PC-3 (cell line): ENCODE measurements around the gene HDAC4. TPM values are rescaled to one million over a fixed set of nuclear protein-coding genes. Genes with fewer than 3 reads are reported as not detected.

Source experiments
- ATAC-seq: fragments of 200-7000 bp; cut with Tn5 transposase; 2 replicates; pipeline ENCODE4 v1.9.1; 2020; ENCODE audit warnings: mild to moderate bottlenecking, moderate library complexity
- BruUV-seq: library from RNA; stranded (reverse); fragments of 400-500 nt; replicated peaks from 2 replicates; lab custom pipeline; 2021; lab: Mats Ljungman, UMichigan
- CTCF ChIA-PET: fragments of 300-600 bp; sonication (Branson Sonifier 250); formaldehyde crosslinking; loops from one replicate; lab custom pipeline; 2022; ENCODE audit warnings: antibody characterized with exemption; lab: Charles Lee
- POLR2A ChIA-PET: fragments of 300-600 bp; sonication (Branson Sonifier 250); formaldehyde crosslinking; loops from one replicate; lab custom pipeline; 2022; ENCODE audit warnings: antibody characterized with exemption; ENCODE audit not compliant: unreplicated experiment; lab: Charles Lee
- DNase-seq: peaks from one replicate; pipeline ENCODE4 v3.0.0-alpha.2; 2015
- H2AFZ ChIP-seq: fragments of 300-600 bp; sonication (generic); 2 replicates; pipeline ENCODE4 v1.6.0; 2016; ENCODE audit warnings: antibody characterized with exemption, low read length
- H3F3A ChIP-seq: fragments of 300-600 bp; sonication (generic); one replicate; pipeline ENCODE4 v1.6.0; 2017; ENCODE audit warnings: antibody characterized with exemption, low read length, control low read depth, mild to moderate bottlenecking; ENCODE audit not compliant: unreplicated experiment
- H3K27ac ChIP-seq: fragments of 300-600 bp; sonication (generic); 2 replicates; pipeline ENCODE4 v1.5.1; 2016; ENCODE audit warnings: mild to moderate bottlenecking, low read length
- H3K27me3 ChIP-seq: fragments of 300-600 bp; sonication (generic); 2 replicates; pipeline ENCODE4 v1.6.1; 2016; ENCODE audit warnings: low read length, mixed read lengths
- H3K36me3 ChIP-seq: fragments of 300-600 bp; sonication (generic); 2 replicates; pipeline ENCODE4 v1.6.1; 2016; ENCODE audit warnings: low read depth, mixed run types, low read length, mixed read lengths
- H3K4me1 ChIP-seq: fragments of 300-600 bp; sonication (generic); 2 replicates; pipeline ENCODE4 v1.5.1; 2016; ENCODE audit warnings: low read length; ENCODE audit not compliant: insufficient read depth
- H3K4me2 ChIP-seq: fragments of 300-600 bp; sonication (generic); 2 replicates; pipeline ENCODE4 v1.6.0; 2016; ENCODE audit warnings: low read length
- H3K4me3 ChIP-seq: fragments of 300-600 bp; sonication (generic); 2 replicates; pipeline ENCODE4 v1.5.1; 2016; ENCODE audit warnings: mild to moderate bottlenecking, low read length, mixed read lengths
- H3K79me2 ChIP-seq: fragments of 300-600 bp; sonication (generic); 2 replicates; pipeline ENCODE4 v1.6.1; 2017; ENCODE audit warnings: low read length, mixed read lengths
- H3K9ac ChIP-seq: fragments of 300-600 bp; sonication (generic); 2 replicates; pipeline ENCODE4 v1.6.0; 2016; ENCODE audit warnings: mild to moderate bottlenecking, low read length
- H3K9me2 ChIP-seq: fragments of 300-600 bp; sonication (generic); replicated peaks from 2 replicates; pipeline ENCODE4 v1.6.1; 2016; ENCODE audit warnings: mixed run types, low read length, mixed read lengths
- H3K9me3 ChIP-seq: fragments of 300-600 bp; sonication (generic); 2 replicates; pipeline ENCODE4 v1.6.1; 2016; ENCODE audit warnings: low read length, mixed read lengths
- H4K20me1 ChIP-seq: fragments of 300-600 bp; sonication (generic); 2 replicates; pipeline ENCODE4 v1.6.1; 2016; ENCODE audit warnings: low read length, mixed read lengths
- EZH2 ChIP-seq: fragments of 300-600 bp; sonication (generic); IDR thresholded peaks from one replicate; pipeline ENCODE4 v1.6.1; 2017; ENCODE audit warnings: antibody characterized with exemption, mild to moderate bottlenecking, low read length; ENCODE audit not compliant: unreplicated experiment
- EZH2phosphoT487 ChIP-seq: fragments of 300-600 bp; sonication (generic); IDR thresholded peaks from 2 replicates; pipeline ENCODE4 v1.6.1; 2018; ENCODE audit warnings: mild to moderate bottlenecking, antibody characterized with exemption, low read length, borderline replicate concordance
- intact Hi-C: fragments of 100-400 bp; cut with micrococcal nuclease; formaldehyde crosslinking; loops from 2 replicates; pipeline ENCODE4 v1.9.0; 2023
- total RNA-seq: library from RNA; depleted of rRNA; stranded (reverse); fragments of >200 nt; gene quantifications from 2 replicates; pipeline ENCODE4 v1.2.3, GENCODE V29; 2014
- TF ChIP-seq, protein P1 (sequence below): fragments of 300-600 bp; sonication (generic); conservative IDR thresholded peaks from 2 replicates; pipeline ENCODE4 v1.5.1; 2017; ENCODE audit warnings: antibody characterized with exemption, low read depth, mild to moderate bottlenecking, low read length

HDAC4 gene
- total RNA-seq, 1 experiment from 2014 or later = 8.5 TPM

DNA sequence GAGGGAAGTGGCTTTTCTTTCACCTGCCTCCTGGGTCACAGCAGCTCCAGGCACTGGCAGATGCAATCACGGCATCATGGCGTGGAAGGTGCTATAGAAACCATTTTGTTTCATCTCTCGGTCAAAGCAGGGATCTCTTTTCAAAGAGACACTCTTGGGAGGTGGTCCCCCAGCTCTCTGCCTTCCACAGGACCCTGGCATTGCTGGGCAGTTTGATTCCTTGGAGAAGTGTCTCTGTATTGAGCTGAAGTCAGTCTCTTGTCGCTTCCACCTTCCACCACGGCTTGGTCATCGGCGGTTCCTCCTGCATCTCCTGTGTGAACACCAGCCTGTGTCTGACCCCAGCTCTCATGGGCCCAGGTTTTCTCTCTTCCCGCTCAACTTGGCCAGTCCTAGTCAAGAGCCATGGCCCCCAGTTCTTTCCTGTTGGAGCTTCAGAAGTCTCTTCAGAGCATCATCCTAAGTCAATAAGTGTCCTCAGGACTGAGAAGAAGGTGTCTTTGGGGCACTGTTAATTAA is 42.3 kb upstream of the HDAC4 start:
- POLR2A ChIA-PET = no interaction called here
- no peaks in the 10 kb centered on the region for H3K9me3 ChIP-seq
- H3K79me2 ChIP-seq = no peaks in the 10 kb centered on the region
- DNase-seq (no peak), ATAC-seq (no peak)
- H3K4me2 ChIP-seq = no peak overlapping the region
- H3F3A ChIP-seq = no peaks in the 10 kb centered on the region
- peaks cover 10% of the 10 kb centered on the region for H3K4me1 ChIP-seq
- no peak overlapping the region for H3K4me3 ChIP-seq
- H3K9ac ChIP-seq = no peak overlapping the region
- BruUV-seq = no TSS peak
- peaks cover 39% of the 10 kb centered on the region for H3K27me3 ChIP-seq
- no peak overlapping the region for H3K27ac ChIP-seq
- no peak for TF ChIP-seq EZH2
- H3K9me2 ChIP-seq = no peaks in the 10 kb centered on the region
- intact Hi-C loops = no loop called here
- H2AFZ ChIP-seq = no peak overlapping the region
- H3K36me3 ChIP-seq = no peaks in the 10 kb centered on the region
- CTCF ChIA-PET = no interaction called here
- H4K20me1 ChIP-seq = no peaks in the 10 kb centered on the region

DNA sequence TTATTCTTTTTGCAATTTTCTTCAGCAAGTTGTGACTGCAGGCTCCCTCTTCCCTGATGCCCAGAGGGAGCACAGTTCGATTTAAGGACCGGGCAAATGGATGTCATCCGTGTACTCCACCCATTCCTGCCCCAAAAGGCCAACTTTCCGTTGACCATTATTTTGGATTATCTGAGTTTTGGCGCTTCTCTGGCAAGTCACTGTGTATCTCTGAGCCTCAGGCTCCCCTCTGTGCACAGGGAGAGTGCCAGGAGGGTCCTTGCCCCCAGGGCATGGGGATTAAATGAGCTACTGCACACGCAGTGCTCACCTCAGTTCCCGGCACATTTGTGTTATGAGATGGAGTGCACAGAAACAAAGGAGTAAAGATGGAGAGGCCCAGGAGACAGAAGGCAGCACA is 41.4 kb upstream of the HDAC4 start:
- Histone ChIP-seq H4K20me1 (no peaks in the 10 kb centered on the region), H3K4me3 (no peak overlapping the region), H3K9ac (no peak overlapping the region), H2AFZ (no peak overlapping the region), H3F3A (no peaks in the 10 kb centered on the region), H3K79me2 (no peaks in the 10 kb centered on the region), H3K27ac (no peak overlapping the region), H3K27me3 (peaks cover 45% of the 10 kb centered on the region), H3K4me1 (peaks cover 10% of the 10 kb centered on the region), H3K36me3 (no peaks in the 10 kb centered on the region), H3K9me3 (no peaks in the 10 kb centered on the region), H3K9me2 (no peaks in the 10 kb centered on the region), H3K4me2 (no peak overlapping the region)
- no peak for ATAC-seq
- intact Hi-C loops = no loop called here
- no peak for DNase-seq
- BruUV-seq = no TSS peak
- ChIA-PET POLR2A (no interaction called here), CTCF (no interaction called here)
- TF ChIP-seq EZH2phosphoT487 = no peak
- TF ChIP-seq, protein P1, sequence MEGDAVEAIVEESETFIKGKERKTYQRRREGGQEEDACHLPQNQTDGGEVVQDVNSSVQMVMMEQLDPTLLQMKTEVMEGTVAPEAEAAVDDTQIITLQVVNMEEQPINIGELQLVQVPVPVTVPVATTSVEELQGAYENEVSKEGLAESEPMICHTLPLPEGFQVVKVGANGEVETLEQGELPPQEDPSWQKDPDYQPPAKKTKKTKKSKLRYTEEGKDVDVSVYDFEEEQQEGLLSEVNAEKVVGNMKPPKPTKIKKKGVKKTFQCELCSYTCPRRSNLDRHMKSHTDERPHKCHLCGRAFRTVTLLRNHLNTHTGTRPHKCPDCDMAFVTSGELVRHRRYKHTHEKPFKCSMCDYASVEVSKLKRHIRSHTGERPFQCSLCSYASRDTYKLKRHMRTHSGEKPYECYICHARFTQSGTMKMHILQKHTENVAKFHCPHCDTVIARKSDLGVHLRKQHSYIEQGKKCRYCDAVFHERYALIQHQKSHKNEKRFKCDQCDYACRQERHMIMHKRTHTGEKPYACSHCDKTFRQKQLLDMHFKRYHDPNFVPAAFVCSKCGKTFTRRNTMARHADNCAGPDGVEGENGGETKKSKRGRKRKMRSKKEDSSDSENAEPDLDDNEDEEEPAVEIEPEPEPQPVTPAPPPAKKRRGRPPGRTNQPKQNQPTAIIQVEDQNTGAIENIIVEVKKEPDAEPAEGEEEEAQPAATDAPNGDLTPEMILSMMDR = no peak
- TF ChIP-seq EZH2 = no peak

DNA sequence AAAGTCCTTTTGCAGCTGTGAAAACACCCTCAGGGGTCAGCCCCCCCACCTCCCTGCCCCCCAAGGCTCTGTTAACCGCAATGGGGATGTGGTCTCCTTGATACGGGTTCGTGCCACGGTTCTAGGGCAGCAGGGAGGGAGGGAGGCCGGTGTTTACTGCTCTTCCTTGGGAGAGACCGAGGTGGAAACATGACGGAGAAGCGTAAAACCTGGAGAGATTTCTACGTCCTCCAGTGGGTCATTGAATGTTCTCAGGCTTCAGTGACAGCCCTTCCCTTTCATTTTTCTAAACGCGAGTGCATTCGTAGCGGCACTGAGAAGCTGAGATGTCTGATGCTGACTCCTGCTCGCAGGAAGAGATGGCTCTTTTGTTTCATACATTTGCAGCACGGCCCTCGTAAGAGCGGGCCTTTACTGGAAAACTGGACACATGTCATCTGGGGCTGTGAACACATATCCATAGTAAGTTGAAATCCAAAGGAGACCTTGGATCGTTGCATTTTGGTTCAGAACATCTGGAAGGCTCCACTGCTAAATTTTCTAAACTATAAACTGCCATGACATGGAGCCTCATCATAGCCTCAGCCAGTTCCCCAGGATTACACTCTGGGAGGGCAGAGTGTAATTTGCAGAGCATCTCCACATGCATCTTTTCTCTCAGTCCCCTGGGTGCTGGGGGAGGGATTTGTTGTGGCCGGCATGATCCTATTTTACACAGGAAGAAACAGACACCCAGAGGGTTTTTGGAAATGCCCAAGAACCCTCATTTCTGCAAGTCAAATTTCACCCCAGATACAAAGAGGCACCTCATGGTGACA is 40.6 kb upstream of the HDAC4 start:
- CTCF ChIA-PET = no interaction called here
- intact Hi-C loops = no loop called here
- H3K4me2 ChIP-seq = no peak overlapping the region
- ATAC-seq = no peak
- BruUV-seq = no TSS peak
- POLR2A ChIA-PET = no interaction called here
- H3K4me3 ChIP-seq = no peak overlapping the region
- peaks cover 46% of the 10 kb centered on the region for H3K27me3 ChIP-seq
- no peaks in the 10 kb centered on the region for H3K36me3 ChIP-seq
- no peak overlapping the region for H3K27ac ChIP-seq
- peaks cover 10% of the 10 kb centered on the region for H3K4me1 ChIP-seq
- no peaks in the 10 kb centered on the region for H3K9me2 ChIP-seq
- H3K9ac ChIP-seq = no peak overlapping the region
- H2AFZ ChIP-seq = no peak overlapping the region
- TF ChIP-seq, protein P1 = no peak
- TF ChIP-seq EZH2phosphoT487 (no peak), EZH2 (no peak)
- H3K9me3 ChIP-seq = no peaks in the 10 kb centered on the region
- H4K20me1 ChIP-seq = no peaks in the 10 kb centered on the region
- H3K79me2 ChIP-seq = no peaks in the 10 kb centered on the region
- H3F3A ChIP-seq = no peaks in the 10 kb centered on the region
- DNase-seq = no peak
